DND-41 (cell line): ENCODE measurements around the gene ERVFRD-1.

Source experiments
- ATAC-seq: fragments of 200-7000 bp; cut with Tn5 transposase; 3 replicates; pipeline ENCODE4 v1.9.1; 2021; ENCODE audit warnings: low read depth; ENCODE audit not compliant: insufficient read depth
- DNase-seq: peaks from one replicate; pipeline ENCODE4 v3.0.0-alpha.2; 2020
- H2AFZ ChIP-seq: 2 replicates; pipeline ENCODE4 v1.6.0; 2012; ENCODE audit warnings: low read depth, low read length
- H3K27ac ChIP-seq: 2 replicates; pipeline ENCODE4 v1.5.1; 2012; ENCODE audit warnings: low read length, inconsistent platforms
- H3K27me3 ChIP-seq: fragments of 200-600 bp; sonication (generic); 2 replicates; pipeline ENCODE4 v1.6.0; 2012; ENCODE audit warnings: low read length, mild to moderate bottlenecking, inconsistent platforms; ENCODE audit not compliant: insufficient read depth, poor library complexity
- H3K36me3 ChIP-seq: 2 replicates; pipeline ENCODE4 v1.5.1; 2012; ENCODE audit warnings: low read length, inconsistent platforms; ENCODE audit not compliant: insufficient read depth
- H3K4me1 ChIP-seq: 2 replicates; pipeline ENCODE4 v1.5.1; 2012; ENCODE audit warnings: mild to moderate bottlenecking, low read length; ENCODE audit not compliant: insufficient read depth
- H3K4me2 ChIP-seq: 2 replicates; pipeline ENCODE4 v1.6.0; 2012; ENCODE audit warnings: mild to moderate bottlenecking, moderate library complexity, low read length, inconsistent platforms; ENCODE audit not compliant: insufficient read depth
- H3K4me3 ChIP-seq, 2 experiments: fragments of 200-600 bp in 1 of 2; shearing (Covaris generic) in 1 of 2; 2 replicates each; pipeline ENCODE4 v1.5.1; 2012 to 2016; ENCODE audit warnings: inconsistent platforms in 2 of 2, low read length in 2 of 2, mild to moderate bottlenecking in 2 of 2, low read depth in 1 of 2, moderate library complexity in 1 of 2
- H3K79me2 ChIP-seq: 2 replicates; pipeline ENCODE4 v1.6.0; 2012; ENCODE audit warnings: low read length, inconsistent platforms; ENCODE audit not compliant: insufficient read depth
- H3K9ac ChIP-seq: 2 replicates; pipeline ENCODE4 v1.6.0; 2012; ENCODE audit warnings: low read depth, mild to moderate bottlenecking, inconsistent platforms, low read length, moderate library complexity
- H3K9me3 ChIP-seq: 2 replicates; pipeline ENCODE4 v1.5.1; 2012; ENCODE audit warnings: low read length, moderate library complexity, mild to moderate bottlenecking, inconsistent platforms; ENCODE audit not compliant: insufficient read depth, severe bottlenecking
- H4K20me1 ChIP-seq: 2 replicates; pipeline ENCODE4 v1.6.0; 2012; ENCODE audit warnings: low read length; ENCODE audit not compliant: insufficient read depth
- EZH2 ChIP-seq: IDR thresholded peaks from 3 replicates; pipeline ENCODE4 v1.6.1; 2012; ENCODE audit warnings: borderline replicate concordance, low read depth, mild to moderate bottlenecking, moderate library complexity, low read length, inconsistent platforms; ENCODE audit not compliant: severe bottlenecking
- TF ChIP-seq, protein P1 (sequence below): IDR thresholded peaks from 2 replicates; pipeline ENCODE4 v1.5.1; 2012; ENCODE audit warnings: borderline replicate concordance, low read length, moderate library complexity, mild to moderate bottlenecking; ENCODE audit not compliant: poor library complexity, severe bottlenecking; ENCODE audit errors: extremely low read depth

The ERVFRD-1 gene

GRCh38 chr6:11072101-11072500 lies 39.4 kb downstream of the ERVFRD-1 start:
- Histone ChIP-seq H3K36me3 (no peaks in the 10 kb centered on the region), H3K4me2 (no peak overlapping the region), H3K4me3 (no peak overlapping the region), H2AFZ (no peak overlapping the region), H3K9me3 (no peaks in the 10 kb centered on the region), H3K79me2 (no peaks in the 10 kb centered on the region), H3K9ac (no peak overlapping the region), H3K4me1 (no peaks in the 10 kb centered on the region), H4K20me1 (no peaks in the 10 kb centered on the region), H3K27ac (no peak overlapping the region), H3K27me3 (no peaks in the 10 kb centered on the region)
- ATAC-seq (no peak), DNase-seq (no peak)
- no peak for TF ChIP-seq EZH2
- TF ChIP-seq, protein P1, sequence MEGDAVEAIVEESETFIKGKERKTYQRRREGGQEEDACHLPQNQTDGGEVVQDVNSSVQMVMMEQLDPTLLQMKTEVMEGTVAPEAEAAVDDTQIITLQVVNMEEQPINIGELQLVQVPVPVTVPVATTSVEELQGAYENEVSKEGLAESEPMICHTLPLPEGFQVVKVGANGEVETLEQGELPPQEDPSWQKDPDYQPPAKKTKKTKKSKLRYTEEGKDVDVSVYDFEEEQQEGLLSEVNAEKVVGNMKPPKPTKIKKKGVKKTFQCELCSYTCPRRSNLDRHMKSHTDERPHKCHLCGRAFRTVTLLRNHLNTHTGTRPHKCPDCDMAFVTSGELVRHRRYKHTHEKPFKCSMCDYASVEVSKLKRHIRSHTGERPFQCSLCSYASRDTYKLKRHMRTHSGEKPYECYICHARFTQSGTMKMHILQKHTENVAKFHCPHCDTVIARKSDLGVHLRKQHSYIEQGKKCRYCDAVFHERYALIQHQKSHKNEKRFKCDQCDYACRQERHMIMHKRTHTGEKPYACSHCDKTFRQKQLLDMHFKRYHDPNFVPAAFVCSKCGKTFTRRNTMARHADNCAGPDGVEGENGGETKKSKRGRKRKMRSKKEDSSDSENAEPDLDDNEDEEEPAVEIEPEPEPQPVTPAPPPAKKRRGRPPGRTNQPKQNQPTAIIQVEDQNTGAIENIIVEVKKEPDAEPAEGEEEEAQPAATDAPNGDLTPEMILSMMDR = no peak

DNA sequence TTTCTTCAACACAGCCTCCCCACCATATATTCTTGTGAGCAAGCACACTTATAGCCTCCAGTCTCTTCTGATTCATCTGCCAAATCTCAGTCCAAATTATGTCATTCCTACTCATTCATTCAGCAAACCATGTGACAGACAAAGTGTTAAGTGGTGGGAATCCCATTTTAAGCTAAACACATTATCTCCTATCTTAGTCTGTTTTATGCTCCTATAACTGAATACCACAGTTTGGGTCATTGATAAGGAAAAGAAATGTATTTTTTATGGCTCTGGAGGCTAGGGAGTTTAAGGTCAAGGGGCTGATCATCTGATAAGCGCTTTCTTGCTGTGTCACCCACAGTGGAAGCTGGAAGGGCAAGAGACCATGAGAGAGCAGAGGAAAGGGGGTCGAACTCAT lies 41.8 kb downstream of the ERVFRD-1 start:
- TF ChIP-seq, protein P1 = no peak
- TF ChIP-seq EZH2 = no peak
- ATAC-seq = no peak

DNA sequence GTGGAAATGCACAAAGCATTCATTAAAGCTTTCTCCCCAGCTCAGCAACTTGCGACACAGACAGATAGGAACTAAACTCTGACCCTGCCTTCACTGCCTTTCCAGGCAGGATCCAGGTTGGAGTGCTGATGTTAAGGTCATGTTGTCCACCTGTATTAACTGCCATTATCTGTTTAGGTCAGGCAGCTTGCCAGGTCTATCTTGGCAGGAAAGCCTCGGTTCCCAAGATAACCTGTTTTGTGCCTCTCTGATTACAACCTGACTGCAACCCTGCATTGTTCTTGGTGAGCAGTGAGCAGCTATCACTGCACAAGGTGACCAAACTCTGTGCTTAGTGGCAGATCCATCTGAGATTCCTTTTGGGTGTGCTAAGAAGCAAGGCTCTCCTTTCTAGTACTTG lies 44.2 kb downstream of the ERVFRD-1 start:
- Histone ChIP-seq H3K27ac (no peak overlapping the region), H3K4me1 (no peaks in the 10 kb centered on the region), H2AFZ (no peak overlapping the region), H3K9ac (no peak overlapping the region), H3K79me2 (no peaks in the 10 kb centered on the region), H4K20me1 (no peaks in the 10 kb centered on the region), H3K27me3 (peaks cover 4% of the 10 kb centered on the region), H3K4me3 (no peak overlapping the region), H3K9me3 (no peaks in the 10 kb centered on the region), H3K4me2 (no peak overlapping the region), H3K36me3 (no peaks in the 10 kb centered on the region)
- ATAC-seq (no peak), DNase-seq (no peak)
- TF ChIP-seq EZH2 = no peak
- TF ChIP-seq, protein P1 = no peak

More for the DNA sequence above, 41.8 kb downstream of the ERVFRD-1 start:
- Histone ChIP-seq H3K27ac (no peak overlapping the region), H3K4me3 (no peak overlapping the region), H2AFZ (no peak overlapping the region), H4K20me1 (no peaks in the 10 kb centered on the region), H3K9ac (no peak overlapping the region), H3K4me1 (no peaks in the 10 kb centered on the region), H3K79me2 (no peaks in the 10 kb centered on the region), H3K9me3 (no peaks in the 10 kb centered on the region), H3K27me3 (no peaks in the 10 kb centered on the region), H3K36me3 (no peaks in the 10 kb centered on the region), H3K4me2 (no peak overlapping the region)
- DNase-seq = no peak
